Heart left ventricle (tissue), 13 donors: ENCODE measurements around the gene FAM193B.

Experiments
- POLR2A ChIP-seq, 2 donors: fragments of 450-650 bp; IDR thresholded peaks; one replicate each; pipeline ENCODE4 v1.6.1; 2017; ENCODE audit warnings: antibody characterized with exemption in 2 of 2, mild to moderate bottlenecking in 2 of 2, moderate library complexity in 2 of 2
- TF ChIP-seq, protein P1 (sequence below), 12 donors: fragments of 200-600 bp; sonication (generic) in 4 of 12; IDR thresholded peaks; one replicate each; pipeline versions ENCODE4 v1.5.0 to v1.8.0; 2018 to 2022; ENCODE audit warnings: antibody characterized with exemption in 12 of 12, mild to moderate bottlenecking in 5 of 12
- donor health status: ischemic (EF 13 %, LVEDD 7.1; RV severe dilation, severe dysfunction).
- donor health status: DM: no; HTN: yes; CAD: no.
- donor health status: DM: no; HTN: no; CAD: no.
- donor health status: ischemic (EF 25% LVEDD 6.9; RV normal size, moderate dysfunction).
- donor health status: ischemic (EF 25% LVEDD 5.7; RV mildly dilated, moderate dysfunction).
- donor health status: ischemic (EF 35%, LVEDD 5.7; RV mildly dilated, moderate dysfunction).
- donor health status: nonischemic (EF 11% LVEDD 7.7; RV severe dilation, severe dysfunction).
- donor health status: DM: yes; HTN: yes; CAD: no.
- donor health status: PGD.
- donor health status: ischemic (EF 29% LVEDD 5.4; RV normal size, mild dysfunction).
- donor health status: nonischemic (EF 23%, LVEDD 6.1; RV moderate dilation, normal function).

DNA sequence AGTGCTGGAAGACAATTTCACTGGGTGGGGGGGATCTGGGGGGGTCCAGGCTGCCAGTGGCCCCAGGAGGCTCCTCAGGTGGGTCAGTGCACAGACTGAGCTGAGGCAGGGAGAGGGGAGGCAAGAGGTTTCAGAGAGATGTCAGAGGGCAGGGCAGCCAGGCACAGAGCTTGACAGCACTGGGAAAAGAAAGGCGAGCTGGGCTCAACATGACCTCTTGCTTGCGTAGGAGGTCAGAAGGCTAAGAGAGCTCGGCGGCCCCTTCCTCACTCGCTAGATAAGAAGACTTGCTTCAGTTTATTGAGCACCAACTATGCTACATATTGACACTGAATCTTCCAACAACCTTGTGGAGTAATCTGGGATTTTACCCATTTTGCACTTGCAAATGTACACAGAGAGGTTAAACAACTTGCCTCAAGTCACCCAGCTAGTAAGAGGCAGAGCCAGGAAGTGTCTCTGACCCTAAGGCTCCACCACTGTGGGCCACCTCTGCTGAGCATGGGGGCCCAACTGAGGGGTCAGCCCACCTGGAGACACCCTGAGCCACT is 60.5 kb downstream of the FAM193B start:
- TF ChIP-seq, protein P1, sequence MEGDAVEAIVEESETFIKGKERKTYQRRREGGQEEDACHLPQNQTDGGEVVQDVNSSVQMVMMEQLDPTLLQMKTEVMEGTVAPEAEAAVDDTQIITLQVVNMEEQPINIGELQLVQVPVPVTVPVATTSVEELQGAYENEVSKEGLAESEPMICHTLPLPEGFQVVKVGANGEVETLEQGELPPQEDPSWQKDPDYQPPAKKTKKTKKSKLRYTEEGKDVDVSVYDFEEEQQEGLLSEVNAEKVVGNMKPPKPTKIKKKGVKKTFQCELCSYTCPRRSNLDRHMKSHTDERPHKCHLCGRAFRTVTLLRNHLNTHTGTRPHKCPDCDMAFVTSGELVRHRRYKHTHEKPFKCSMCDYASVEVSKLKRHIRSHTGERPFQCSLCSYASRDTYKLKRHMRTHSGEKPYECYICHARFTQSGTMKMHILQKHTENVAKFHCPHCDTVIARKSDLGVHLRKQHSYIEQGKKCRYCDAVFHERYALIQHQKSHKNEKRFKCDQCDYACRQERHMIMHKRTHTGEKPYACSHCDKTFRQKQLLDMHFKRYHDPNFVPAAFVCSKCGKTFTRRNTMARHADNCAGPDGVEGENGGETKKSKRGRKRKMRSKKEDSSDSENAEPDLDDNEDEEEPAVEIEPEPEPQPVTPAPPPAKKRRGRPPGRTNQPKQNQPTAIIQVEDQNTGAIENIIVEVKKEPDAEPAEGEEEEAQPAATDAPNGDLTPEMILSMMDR (IDR thresholded peaks at IDR 0.05) = no peak
- no peak for TF ChIP-seq POLR2A (IDR thresholded peaks at IDR 0.05)
